HG02642 (cell line): Measurements from ENCODE around the gene NT5DC1.

Source experiments
- ATAC-seq: cut with Tn5 transposase; IDR thresholded peaks from one replicate; pipeline ENCODE4 v1.9.1; 2021; ENCODE audit warnings: mild to moderate bottlenecking; ENCODE audit not compliant: unreplicated experiment, poor library complexity

The NT5DC1 gene

DNA sequence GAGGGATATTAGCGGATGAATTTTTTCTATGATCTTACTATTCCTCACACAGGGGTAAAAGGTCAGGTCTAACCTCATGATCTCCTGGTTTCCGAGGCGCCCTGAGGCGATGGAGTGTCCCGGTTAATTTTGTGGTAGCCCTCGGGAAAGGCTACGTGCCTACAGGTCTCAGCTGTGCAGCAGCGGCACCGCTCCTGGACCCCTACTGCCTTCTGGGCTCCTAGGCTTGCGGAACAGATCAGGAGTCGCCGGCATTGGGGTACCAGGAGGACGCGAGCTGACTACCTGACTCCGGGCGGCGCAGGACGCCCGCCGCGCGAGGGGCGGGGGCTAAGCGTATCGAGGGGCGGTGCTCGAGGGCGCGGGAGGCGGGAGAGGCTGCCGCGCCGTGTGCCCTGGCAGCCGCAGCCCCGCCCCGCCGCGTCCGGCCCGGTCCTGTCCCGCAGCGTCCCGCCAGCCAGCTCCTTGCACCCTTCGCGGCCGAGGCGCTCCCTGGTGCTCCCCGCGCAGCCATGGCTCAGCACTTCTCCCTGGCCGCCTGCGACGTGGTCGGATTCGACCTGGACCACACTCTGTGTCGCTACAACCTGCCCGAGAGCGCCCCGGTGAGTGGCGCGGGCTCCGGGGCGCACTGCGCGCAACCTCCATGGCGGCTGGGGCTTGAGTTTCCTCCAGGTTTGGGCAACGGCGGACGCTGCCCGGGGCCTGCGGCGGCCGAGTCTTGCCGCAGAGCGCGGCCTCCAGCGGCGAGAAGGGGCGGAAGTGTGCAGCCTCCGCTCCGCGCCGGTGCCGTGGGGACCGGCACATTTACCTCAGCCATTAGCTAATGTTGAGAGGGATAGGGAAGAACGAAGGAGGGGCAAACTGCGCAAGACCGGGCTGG, at the start of gene NT5DC1:
NT5DC1 (plus strand) TSS at position 435 of the 883 bp plus-strand sequence; CDS start at position 513, 78 bp downstream.
- ATAC-seq, result peak; percentile 90

DNA sequence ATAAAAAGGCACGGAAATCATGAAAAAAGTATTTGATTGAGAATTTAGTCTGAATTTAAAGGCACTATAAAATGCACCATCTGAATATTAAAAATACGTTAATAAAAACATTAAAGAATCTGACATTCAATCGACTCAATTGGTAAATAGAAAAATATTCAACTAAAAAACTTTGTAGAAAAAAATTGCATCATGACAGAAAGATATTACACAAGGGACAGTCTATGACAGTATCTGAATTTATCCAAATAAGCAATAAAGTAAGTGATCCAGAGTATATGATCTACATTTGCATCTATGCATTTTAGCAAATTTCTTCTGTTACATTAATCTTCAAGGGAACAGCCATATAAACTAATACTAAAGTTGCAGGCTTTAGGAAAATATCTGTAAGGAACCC, 49.4 kb upstream of the NT5DC1 start:
- no peak for ATAC-seq

DNA sequence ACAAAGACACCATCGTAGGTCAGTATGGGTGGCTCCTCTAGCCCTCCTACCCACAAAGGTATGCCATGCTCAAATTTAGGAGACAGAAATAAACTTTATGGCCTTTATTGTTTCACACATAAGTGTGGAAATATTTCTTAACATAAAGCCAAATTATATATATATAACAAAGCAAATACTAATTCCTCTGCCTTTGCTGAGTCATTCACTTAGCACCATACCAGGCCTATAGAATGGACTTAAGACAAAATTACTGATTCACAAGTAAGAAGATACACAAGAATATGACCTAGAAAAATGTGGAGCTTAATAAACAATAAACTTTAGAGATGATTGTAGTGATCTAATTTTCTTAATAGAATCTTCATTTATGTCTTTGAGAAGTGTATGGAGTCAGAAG, 45.1 kb upstream of the NT5DC1 start:
- ATAC-seq, result no peak

DNA sequence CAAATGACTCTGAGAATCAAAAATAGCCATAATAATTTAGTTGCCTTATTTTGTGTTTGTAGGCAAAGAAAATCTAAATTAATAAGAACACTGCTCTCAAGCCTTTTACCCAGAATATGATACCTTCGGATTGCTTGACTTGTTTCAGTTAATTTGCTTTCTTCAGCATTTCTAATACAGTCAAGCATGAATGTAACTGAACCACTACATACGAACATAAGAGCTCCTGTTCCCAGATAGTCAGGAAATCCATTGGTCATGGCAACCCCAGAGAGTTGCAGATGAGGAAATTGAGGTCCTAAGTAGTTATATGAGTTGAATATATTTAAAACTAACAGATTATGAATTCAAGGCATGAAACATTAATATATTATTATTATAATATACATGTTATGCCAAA, 42.9 kb upstream of the NT5DC1 start:
- no peak for ATAC-seq

DNA sequence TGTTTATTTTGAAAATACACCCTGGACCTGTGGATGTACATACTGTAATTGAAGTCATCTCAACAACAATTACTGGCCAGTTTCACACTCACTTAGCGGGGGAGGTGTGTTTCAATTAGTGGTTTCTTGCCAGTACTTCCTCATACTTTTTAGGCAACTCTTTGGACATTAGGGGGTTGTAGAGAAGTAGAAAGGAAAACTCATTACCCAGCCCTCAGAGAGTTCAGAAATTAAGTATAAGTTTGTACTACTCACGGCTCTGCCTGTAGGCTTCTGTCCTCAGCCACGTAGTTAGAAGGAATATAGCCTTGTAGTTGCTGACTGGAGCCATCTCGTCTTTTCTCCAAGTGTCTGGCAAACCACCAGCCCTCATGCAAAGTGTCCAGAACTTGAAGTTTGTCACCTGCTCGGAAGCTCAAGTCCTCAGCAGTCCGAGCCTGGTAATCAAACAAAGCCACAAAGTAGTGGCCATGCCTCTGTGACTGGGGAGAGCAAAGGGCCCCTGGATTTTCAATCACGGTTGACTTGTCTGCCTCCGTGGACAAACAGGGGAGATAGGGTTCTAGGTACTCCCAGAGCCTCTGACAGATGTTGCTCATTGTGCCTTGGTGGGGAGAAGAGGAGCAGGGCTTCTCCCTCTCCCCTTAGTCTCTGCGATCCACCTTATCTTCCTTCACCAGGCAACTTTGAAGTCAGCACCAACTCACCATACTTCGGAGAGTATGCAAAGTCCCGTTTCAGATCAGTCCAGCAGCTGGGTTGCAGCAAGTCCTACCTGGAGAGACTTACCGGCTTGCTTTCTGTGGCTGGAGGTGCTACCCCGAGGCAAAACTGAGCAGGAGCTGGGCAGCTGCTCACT, 40.7 kb upstream of the NT5DC1 start:
- ATAC-seq, result peak; percentile 86

DNA sequence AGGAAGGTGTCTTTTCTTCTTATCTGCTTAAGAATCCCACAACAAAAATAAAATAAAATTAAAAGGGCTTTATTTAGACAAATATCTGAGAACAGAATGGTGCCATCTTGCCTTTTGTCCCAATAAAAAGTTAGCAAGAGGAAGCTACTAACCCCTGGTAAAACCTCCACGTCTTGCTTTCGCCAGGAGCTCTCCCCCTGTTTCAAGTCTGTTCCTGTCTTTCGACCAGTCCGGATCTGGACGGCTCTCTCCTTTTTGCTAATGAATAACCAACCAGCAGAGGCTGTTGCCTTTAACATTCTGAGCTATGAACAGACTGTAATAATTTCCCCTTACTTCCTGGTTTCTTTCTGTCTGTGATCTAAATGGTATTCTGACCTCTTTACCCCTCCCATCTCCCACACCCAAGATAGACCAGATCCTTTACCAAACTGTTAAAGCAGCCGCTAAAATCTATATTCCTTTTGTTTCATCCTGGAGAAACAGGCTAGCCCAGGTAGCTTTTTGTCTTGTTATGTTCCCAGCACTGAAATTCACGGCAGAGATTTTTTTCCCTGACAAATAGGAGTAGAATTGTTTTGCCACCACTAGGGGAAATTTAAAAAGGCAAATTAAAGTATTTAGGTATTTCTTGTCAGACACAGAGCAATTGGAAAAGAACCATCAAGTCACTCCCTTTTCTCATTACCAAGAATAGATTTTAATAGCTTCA, 39.9 kb upstream of the NT5DC1 start, which contains the start of gene FRK:
FRK (minus strand) TSS at position 320 of the 712 bp plus-strand sequence. CDS start 580 bp downstream, outside the sequence.
- peak; percentile 31 for ATAC-seq

DNA sequence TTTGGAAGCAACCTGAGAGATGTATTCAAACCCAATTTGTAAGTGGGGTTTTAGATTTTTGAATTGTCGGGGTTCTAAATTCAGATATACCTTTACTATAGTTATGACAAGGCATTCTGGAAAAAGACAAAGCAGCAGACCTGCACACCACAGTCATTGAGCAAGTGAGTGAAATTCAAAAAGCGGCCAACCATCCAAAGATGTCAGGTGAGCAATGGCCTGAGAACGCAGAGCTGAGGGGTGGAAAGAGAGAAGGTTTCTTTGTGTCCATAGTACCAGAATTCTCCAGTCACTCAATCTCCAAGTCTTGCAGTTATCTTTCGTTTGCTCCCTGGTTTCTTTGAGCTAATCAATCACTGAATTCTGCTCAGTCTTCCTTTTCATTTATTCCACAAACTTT, 38.2 kb upstream of the NT5DC1 start:
- ATAC-seq, result no peak

DNA sequence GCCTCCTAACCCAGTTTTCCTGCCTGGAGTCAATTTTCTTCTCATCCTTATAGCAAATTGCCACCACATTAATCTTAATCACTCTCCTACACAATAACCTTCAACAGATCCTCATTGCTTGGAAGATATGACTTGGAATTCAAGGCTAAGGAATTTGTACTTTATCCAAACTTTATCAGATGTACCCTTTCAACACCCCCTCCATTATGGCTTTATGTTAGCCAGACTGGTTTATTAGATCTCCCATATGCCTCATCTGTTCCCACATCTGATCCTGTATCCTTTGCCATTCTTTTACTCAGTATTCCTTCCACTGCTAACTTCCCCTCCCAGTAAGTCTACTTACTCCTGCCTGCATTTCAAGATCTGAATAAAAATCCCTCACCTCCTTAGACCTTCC, 36.0 kb upstream of the NT5DC1 start:
- no peak for ATAC-seq

DNA sequence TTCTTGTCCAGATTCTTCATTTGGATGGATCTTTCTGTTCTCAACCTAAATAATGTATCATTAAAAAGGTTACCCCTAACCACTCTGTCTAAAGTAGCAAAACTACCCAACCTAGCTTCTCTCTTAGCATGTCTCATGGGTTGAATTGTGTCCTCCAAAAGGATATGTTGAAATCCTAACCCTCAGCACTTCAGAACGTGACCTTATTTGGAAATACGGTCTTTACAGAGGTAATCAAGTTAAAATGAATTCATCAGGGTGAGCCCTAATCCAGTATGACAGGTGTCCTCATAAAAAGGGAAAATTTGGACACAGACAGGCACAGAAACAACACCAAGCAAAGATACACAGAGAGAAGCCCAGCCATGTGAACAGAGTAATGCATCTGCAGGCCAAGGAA, 33.9 kb upstream of the NT5DC1 start:
- ATAC-seq, result no peak

DNA sequence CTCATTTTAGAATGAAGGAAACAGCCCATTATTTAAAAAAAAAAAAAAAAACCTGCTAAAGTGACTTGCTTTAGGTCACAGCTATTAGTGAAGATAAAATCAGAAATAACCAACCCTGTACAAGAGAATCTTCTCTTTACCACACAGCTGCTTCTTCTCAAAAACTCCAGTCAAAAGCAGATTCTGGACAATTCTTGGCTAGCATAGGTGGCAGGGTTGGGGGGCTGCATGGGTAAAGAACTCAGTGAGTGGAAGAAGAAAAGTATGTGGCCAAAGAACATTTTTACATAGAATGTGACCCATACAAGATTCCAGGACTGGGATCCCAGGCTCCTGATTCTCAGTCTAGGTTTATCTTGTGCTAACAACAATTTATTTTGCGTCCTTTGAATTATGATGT, 30.6 kb upstream of the NT5DC1 start:
- ATAC-seq, result no peak

DNA sequence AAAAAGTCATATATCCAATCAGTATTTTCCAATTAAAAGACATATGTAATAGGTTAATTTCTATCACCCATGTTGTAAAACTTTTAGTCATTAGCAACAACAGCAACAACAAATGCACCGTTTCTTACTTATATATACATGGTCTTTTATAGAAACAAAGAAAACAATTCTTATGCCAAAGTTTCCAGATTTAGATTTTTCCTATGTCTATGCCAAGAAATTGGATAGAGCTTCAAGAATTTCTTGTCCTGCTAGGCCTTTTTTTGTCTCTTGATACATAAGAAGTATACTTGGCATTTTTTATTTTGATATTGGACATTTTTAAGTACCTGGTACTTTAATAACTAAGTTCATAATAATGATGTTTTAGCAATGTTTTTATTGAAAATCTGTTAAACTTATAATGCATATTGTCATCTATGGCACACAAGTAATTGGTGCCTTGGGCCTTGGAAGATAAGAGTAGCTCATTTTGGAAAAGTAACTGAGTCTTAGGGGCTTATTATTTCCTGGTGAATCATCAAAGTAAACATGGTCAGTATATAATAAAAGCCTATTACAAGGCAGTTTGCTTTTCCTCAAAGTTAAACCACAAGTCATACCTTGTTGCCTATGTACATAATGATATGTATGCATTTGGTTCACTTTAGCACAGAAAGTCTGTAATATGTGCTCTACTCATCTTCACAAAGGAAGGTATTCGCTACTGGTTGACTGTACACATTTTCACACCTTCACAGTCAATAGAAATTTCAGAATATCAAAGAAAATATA, 29.9 kb upstream of the NT5DC1 start:
- no peak for ATAC-seq

DNA sequence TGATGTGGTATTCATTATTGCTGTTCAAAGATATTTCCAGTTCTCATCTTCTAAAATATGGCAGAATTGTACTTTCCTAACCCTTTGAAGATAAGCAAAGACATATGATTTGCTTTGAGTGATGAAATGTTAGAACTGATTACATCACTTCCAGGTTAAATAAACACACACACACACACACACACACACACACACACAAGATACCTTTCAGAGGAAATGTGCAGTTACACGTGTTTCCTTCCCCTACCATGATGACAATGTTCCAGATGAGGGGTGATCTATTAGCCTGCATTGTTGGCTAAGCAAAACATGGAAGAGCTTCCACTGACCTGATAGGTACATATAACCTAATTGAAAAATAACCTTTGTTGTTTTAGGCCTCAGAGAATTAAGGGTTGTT, 28.3 kb upstream of the NT5DC1 start:
- no peak for ATAC-seq

DNA sequence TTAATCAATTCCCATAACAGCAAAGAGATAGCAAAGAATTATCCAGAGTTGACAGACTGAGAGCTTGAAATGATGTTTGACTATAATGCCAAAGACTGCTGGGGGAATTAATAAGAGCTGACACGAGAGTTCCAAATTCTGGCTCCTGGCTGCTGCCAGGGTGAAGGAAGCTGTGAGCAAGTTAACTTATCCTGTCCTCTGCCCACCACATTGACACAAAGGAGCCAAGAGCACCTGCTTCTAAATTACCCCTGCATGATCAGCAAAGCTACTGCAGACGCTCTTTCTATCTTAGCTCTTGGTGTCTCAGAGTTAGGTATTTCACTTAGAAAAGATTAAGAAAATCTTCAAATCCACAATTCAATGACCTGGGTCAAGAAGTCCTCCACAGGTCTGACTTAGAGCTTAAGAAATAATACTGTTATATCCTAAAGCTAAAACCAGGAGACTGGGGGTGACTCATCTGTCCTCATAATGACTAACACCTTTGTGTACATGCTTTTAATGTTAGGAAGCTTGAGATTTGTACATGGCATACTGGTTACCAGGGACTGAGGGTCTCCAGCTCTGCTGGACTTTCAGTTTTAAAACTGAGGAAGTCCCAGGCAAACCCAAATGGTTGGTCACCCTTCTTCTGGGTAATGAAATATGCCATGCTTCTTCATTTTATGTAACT, 26.8 kb upstream of the NT5DC1 start:
- no peak for ATAC-seq

DNA sequence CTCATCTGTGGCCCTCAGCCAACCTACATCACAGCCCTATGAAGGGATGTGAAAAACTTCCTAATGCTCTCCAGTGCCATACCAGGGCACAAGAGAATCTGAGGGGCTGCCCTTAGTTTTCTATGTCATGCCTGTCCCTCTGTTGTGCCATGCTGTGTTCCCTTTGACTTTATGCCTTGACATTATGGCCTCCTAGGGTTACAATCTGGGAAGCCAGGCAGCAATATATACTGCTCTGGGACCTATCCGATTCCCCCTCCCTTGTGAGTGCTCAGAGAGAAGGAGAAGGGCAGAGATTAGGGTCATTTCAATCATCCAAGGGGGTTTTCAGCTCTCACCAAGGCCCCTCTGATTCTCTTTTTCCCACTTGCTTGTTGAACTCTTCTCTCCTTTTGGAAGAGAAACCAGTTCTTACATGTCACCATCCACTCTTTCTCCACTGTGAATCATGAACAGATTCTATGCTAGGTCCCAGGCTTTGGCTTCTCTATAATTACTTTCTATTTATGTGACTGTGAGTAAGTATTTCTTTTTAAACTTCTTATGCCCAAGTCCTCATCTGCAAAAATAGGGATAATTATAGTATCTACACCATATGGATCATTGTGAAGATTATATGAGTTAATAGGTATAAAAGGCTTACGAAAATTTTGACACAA, 25.8 kb upstream of the NT5DC1 start:
- ATAC-seq, result no peak

DNA sequence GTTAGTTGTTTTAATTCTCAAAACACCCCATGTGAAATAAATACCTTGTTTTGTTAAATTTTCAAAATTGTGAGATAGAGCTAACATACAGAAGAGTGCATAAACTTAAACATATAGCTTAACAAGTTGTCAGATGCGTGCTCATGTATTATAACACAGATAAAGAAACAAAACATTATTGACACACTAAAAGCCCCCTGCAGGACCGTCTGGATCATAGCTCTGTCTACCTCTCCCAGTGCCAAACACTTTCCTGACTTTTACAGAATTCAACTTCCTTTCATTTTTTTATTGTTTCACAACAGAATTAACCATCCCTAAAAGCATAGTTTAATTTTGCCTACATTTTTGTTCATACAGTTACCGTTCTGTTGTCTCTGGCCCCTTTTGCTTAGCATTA, 22.1 kb upstream of the NT5DC1 start:
- ATAC-seq, result no peak

DNA sequence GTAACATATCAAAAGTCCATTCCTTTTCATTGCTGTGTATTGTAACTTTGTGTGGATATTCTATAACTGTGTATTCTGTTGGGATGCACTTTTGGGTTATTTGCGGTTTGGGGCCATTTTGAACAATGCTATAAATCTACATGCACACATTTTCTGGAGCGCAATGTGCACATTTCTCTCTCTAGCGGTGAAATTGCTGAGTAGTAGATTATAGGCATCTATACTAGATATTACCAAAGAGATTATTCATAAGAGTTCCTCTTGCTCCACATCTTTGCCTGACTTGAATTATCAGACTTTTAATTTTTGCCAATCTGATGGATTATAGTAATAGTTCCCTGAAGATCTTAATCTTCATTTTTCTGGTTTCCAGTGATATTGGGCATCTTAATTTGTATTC, 21.7 kb upstream of the NT5DC1 start:
- no peak for ATAC-seq

DNA sequence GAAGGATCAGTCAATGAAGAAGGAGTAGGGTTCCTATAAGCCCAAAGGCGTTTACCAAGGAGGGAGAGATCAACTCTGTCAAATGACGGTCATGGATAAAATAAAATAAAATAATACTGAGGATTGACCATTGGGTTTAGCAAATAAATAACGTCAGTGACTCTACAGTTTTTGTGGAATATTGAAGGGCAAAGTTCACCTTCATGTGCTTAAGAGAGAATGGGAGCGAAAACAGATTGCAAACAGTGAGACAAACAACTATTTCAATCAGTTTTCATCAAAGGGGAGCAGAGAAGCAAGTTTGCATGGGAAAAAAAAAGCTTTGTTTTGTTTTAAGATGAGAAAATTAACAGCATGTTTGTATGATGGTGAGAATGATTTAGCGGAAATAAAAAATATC, 17.6 kb upstream of the NT5DC1 start:
- ATAC-seq, result no peak

DNA sequence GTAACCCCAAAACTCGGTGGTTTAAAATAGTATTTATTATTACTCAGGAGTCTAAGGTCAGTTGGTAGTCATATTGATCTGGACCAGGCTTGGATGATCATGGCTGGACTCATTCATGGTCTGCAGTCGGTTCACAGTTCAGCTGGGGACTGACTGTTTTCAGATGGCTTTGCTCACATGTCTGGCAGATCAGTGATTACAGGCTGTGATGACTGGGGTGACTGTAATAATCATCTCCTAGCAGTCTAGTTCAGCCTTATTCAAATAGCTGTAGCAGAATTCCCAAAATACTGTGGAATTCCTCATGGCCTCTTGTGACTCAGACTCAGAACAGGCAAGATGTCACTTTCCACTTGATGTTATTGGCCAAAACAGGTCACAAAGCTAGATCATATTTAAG, 16.4 kb upstream of the NT5DC1 start:
- ATAC-seq, result no peak
